Measurements from ENCODE around the gene INPP5B. TPM values are rescaled to one million over a fixed set of nuclear protein-coding genes. Genes with fewer than 3 reads are reported as not detected.
A peak's percentile ranks its signal among the peaks of the same experiment; 100 is the strongest.

Gene INPP5B
- total and polyA plus RNA-seq, 10 of the 15 experiments (the other 5 are each of a cell fraction or from before 2014, with no cell fraction given): 10.9 to 54.4 (median 26.9) TPM

- Histone ChIP-seq H3K9ac (ENCODE audit: control insufficient read depth, insufficient read depth, low read length) (no peak overlapping the region), H4K20me1 (ENCODE audit: control insufficient read depth, insufficient read depth) (no peaks in the 10 kb centered on the region), H3K4me1 (ENCODE audit: control insufficient read depth, insufficient read depth, low read length) (peaks cover 30% of the 10 kb centered on the region), H3K4me2 (ENCODE audit: control insufficient read depth, insufficient read depth) (no peak overlapping the region), H3K36me3 (ENCODE audit: control insufficient read depth in 2 of 2, insufficient read depth in 2 of 2, low read length in 1 of 2) (peaks cover 0 to 7% of the 10 kb centered on the region in 2 experiments; a peak in 3 of 4 replicates), H3K4me3 (no peak overlapping the region), H3K9me3 (replicated peaks; ENCODE audit: control insufficient read depth, insufficient read depth, low read length) (no peaks in the 10 kb centered on the region; the same call in 2 of the 3 replicates), H3K79me2 (ENCODE audit: control insufficient read depth, insufficient read depth, low read length) (peaks cover 59% of the 10 kb centered on the region), H3K27me3 (replicated peaks in 1 of 2; ENCODE audit: control insufficient read depth in 2 of 2, insufficient read depth in 2 of 2, low read length in 1 of 2) (no peaks in the 10 kb centered on the region), H2AFZ (ENCODE audit: control insufficient read depth, low read depth, low read length) (no peak overlapping the region), H3K27ac (ENCODE audit: control insufficient read depth, insufficient read depth) (no peak overlapping the region)
- DNase-seq (ENCODE audit: low read depth, low spot score) (no peak), FAIRE-seq (no peak), ATAC-seq (peak; percentile 67)
- in situ Hi-C loops (cut with MboI) (no loop called here), intact Hi-C loops (cut with micrococcal nuclease; ENCODE audit: unreplicated experiment) (no loop called here)
- CTCF ChIA-PET: interaction anchor here (1.6 kb wide), 1 partner anchor 12 kb away, joined by 3 read pairs; no protein-coding TSS in a partner anchor
- SMC1A ChIA-PET (ENCODE audit: uncharacterized antibody, unreplicated experiment): no interaction called here
- POLR2A ChIA-PET: no interaction called here
- BruUV-seq (replicated peaks): no TSS peak
- RAD21 ChIA-PET (ENCODE audit: unreplicated experiment): no interaction called here
- TF ChIP-seq RAD21 (IDR thresholded peaks at IDR 0.05; ENCODE audit: insufficient read depth, low read depth, low read length) (peak; percentile 50), CTCF (IDR thresholded peaks at IDR 0.05 in 2 of 3, conservative IDR thresholded peaks at IDR 0.05 in 1 of 3; ENCODE audit: control insufficient read depth in 2 of 3, extremely low read depth in 1 of 3, insufficient read depth in 1 of 3, low read depth in 3 of 3, low read length in 3 of 3) (peak; percentile 17 to 62 (median 61)), SMC3 (IDR thresholded peaks at IDR 0.05; ENCODE audit: borderline replicate concordance, low read length) (peak; percentile 46; the same call in 1 of the 2 replicates)
- TF ChIP-seq, protein P1, sequence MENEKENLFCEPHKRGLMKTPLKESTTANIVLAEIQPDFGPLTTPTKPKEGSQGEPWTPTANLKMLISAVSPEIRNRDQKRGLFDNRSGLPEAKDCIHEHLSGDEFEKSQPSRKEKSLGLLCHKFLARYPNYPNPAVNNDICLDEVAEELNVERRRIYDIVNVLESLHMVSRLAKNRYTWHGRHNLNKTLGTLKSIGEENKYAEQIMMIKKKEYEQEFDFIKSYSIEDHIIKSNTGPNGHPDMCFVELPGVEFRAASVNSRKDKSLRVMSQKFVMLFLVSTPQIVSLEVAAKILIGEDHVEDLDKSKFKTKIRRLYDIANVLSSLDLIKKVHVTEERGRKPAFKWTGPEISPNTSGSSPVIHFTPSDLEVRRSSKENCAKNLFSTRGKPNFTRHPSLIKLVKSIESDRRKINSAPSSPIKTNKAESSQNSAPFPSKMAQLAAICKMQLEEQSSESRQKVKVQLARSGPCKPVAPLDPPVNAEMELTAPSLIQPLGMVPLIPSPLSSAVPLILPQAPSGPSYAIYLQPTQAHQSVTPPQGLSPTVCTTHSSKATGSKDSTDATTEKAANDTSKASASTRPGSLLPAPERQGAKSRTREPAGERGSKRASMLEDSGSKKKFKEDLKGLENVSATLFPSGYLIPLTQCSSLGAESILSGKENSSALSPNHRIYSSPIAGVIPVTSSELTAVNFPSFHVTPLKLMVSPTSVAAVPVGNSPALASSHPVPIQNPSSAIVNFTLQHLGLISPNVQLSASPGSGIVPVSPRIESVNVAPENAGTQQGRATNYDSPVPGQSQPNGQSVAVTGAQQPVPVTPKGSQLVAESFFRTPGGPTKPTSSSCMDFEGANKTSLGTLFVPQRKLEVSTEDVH (IDR thresholded peaks at IDR 0.05; ENCODE audit: low read depth, partially characterized antibody): no peak
- 6% methylated on average over 1 of the region's 1 CpG for WGBS (ENCODE audit: insufficient coverage, insufficient replicate concordance, low lambda C conversion rate, missing lambda C conversion rate)
These were observed 27.6 kb downstream of the INPP5B start for GRCh38 chr1:37919277-37919676.
